GM18520 (cell line): ENCODE results near the gene LMAN2L.

Source experiments
- ATAC-seq: cut with Tn5 transposase; IDR thresholded peaks from one replicate; pipeline ENCODE4 v1.9.1; 2021; ENCODE audit not compliant: unreplicated experiment

Gene LMAN2L

DNA sequence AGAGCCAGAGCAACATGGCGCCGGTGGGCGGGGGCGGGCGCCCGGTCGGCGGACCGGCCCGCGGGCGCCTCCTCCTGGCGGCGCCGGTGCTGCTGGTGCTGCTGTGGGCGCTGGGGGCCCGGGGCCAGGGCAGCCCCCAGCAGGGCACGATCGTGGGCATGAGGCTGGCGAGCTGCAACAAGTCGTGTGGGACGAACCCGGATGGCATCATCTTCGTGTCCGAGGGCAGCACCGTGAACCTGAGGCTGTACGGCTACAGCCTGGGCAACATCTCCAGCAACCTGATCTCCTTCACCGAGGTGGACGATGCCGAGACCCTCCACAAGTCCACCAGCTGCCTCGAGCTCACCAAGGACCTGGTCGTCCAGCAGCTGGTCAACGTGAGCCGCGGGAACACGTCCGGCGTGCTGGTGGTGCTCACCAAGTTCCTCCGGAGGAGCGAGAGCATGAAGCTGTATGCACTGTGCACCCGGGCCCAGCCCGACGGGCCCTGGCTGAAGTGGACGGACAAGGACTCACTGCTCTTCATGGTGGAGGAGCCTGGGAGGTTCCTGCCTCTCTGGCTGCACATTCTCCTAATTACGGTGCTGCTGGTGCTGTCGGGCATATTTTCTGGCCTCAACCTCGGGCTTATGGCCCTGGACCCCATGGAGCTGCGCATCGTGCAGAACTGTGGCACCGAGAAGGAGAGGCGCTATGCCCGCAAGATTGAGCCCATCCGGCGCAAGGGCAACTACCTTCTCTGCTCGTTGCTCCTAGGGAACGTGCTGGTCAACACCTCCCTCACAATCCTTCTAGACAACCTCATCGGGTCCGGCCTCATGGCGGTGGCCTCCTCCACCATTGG, 21.3 kb upstream of the LMAN2L start:
- ATAC-seq, result no peak

DNA sequence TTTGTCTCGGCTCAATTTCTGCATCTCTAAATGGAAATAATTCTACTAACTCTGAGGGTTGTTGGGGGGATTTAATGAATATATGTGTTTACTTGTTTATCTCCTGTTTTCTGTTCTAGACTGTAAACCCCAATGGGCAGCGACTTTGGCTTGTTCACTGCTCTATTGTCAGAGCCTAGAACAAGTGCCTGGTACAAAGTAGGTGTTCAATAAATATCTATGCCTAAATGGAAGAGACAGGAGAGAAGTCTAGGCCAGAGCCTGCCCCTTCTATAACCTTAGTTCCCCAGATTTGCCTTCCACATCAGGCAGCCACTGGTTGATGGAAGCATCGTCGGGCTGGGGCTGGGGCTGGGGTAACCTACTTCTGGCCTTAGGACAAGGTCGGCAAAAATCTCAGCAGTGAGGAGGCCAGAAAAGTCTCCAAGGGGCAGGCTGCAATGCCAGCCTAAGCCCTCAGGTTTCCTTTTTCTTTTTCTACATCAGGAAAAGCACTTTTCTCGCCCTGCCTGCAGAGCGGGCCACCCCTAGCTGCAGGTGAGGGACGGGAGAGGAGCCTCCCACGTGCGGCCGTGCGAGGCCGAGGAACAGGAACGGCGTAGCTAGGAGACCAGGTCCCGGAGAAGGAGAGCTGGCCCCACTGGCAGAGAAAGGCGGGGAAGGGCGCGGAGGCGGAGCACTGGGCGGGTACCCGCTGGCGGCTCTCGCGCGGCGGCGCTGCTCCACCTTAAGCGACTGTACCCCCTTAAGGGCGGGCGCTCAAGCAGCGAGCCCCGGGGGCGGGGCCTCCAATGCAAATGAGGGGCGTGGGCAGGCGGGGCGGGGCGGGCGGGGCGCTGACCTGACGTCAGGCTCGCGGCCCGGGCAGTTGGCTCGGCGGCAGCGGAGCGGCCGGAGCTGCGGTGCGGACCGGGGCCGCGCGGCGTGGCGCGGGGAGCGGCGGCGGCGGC, 20.4 kb upstream of the LMAN2L start, which contains the start of gene CNNM4:
Gene CNNM4, plus strand, starts transcription at position 867 of the 950 bp plus-strand sequence. CDS start 98 bp downstream, outside the sequence.
- peak; percentile 77 for ATAC-seq

DNA sequence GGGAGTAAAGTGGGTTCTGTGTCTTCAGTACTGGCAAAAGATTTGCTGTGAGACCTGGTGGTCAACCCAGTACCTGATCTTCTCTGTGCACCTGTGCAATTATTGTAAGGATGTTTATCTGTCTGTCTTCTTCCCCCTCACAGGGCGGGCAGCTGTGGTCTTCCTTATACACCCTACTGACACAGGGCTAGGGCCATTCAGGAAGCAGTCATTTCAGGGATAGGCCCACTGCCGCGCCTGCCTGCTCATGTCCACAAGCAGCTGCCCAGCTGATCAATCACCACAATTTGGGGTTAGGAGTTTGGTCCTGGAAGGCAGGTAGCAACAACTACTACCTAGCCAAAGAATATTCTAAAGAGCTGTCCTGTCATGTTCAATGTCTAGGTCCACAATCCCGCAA, 19.7 kb upstream of the LMAN2L start:
- ATAC-seq, result no peak

DNA sequence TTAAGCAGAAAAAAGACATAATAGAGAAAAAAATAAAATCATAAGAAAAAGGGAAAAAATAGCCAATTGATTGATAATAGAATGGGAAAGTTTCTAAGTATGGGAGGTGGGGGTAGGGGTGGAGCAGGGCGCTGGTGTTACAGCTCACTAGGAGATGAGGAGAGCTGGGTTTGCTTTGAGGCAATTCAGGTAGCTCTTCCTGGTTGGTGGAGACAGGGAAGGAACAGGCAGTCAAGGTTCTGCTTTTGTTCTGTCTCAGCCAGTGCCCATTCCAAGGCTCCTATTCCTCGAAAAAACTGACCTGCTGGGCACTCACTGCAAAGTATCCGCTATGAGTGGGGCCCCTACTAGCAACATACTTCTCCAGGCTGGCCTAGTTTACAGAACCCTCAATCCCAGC, 19.1 kb upstream of the LMAN2L start:
- no peak for ATAC-seq

DNA sequence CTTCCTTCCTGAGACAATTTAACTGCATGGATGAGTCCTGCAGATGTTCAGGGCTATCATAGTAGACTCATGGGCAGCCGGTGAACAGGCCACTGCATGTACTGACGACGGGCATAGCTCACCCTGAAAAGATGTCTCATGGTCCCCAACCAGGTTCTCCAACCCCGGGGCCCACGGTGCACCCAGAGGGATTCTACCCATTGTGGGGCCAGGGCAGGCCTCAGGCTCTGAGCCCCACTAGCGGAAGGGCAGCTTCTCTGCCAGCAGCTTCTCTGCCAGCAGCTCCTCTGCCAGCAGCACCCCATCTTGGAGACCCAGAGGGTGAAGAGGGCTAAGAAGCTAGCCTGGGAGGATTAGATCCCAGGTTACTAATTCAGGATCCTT, 17.6 kb upstream of the LMAN2L start:
- no peak for ATAC-seq

DNA sequence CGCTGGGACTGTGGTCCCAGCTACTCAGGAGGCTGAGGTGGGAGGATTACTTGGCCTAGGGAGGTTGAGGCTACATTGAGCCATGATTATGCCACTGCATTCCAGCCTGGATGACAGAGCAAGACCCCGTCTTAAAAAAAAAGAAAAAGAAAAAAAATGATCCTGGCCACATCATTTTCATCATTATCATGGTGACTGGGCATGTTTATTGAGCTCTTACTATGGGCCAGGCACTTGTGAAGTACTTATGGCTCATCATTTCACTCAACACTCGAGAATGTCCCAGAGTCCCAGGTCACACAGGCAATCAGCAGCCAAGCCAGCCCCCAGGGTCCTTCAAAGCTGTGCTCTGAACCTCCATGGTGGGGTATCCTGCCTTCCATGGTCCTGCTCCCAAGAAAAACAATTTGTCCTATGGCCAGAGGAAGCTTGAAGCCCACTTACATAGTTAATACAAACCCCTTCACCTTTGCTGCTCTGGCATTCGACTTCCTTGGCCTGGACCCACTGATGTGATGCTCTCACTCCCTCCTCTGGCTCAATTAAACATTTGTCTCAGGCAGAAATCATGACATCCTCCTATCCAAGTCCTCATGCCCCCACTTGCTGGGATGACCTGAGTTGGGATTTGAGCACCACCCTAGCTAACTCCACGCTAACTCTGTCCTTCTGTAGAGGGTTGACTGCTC, 17.1 kb upstream of the LMAN2L start:
- no peak for ATAC-seq

DNA sequence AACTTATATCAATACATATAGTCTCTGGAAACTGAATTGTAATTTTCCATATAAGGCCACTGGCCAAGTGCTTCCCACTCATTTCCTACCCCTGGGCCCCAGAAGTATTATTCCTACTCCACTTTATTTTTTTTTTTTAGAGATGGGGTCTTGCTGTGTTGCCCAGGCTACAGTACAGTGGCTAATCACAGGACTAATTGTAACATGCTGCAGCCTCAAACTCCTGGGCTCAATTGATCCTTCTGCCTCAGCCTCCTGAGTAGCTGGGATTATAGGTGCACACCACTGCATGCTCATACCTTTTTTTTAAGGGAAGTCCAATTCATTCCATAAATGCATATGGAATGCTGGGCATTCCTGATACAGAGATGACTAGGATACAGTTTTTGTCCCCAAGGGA, 14.5 kb upstream of the LMAN2L start:
- no peak for ATAC-seq

DNA sequence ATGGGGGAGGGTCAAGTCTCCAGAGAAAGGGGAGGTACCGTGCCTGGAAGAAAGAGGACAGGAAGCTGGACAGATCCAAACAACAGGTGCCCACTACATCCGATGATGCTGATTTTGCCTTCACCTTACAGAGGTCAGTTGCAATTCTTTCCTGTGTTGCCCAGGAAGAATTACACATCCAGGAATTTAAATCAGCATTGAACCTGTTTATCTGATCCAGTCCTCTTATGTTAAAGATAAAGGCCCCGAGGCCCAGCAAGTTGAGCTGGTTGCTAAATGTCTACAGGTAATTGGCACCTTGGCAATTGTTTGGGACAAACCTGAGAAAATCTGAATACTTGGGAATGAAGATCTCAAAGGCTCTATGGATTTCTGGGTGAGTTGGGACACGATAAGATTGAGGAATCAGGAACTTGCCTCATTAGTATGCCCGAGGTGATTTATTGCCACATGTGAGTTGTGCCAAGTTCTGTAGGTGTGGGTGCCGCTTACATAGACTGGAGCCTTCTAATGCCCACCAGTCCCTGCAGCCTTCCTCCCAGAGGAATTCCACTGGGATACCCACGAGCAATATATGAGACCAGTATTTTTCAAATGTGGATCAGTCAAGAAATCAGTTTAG, 13.9 kb upstream of the LMAN2L start:
- no peak for ATAC-seq

DNA sequence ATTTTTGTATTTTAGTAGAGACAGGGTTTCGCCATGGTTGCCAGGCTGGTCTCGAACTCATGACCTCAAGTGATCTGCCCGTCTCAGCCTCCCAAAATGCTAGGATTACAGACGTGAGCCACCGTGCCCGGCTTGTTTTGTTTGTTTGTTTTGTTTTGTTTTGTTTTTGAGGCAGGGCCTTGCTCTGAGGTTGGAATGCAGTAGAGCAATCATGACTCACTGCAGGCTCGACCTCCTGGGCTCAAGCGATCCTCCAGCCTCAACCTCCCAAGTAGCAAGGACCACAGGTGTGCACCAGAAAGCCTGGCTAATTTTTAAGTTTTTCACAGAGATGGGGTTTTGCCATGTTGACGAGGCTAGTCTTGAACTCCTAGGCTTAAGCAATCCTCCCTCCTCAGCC, 11.9 kb upstream of the LMAN2L start:
- ATAC-seq, result no peak

DNA sequence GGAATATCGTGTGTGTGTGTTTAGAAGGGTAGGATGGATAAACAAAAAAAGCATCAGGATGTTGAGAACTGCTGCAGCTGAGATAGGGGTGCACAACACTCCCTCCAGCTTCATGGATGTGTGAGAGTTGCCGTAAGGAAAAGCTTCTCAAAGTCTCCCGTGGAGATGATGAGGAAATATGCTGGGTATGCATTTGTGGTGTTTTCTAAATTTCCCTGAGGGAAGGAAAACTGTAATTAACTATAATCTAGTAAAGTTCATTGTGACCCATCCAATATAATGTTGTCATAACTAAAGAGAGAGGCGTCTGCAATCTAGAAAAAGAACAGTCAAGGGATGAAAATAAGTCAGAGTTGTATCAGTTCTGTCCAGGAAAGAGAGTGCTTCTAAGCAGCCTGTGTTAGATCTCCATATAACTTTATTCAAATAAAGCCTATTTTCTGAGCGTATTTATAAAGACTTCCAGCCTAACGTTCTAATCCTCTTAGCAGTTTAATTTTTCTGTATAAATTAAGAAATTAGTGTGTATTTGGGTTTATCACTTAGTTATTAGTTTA, 7.3 kb upstream of the LMAN2L start:
- ATAC-seq, result no peak

DNA sequence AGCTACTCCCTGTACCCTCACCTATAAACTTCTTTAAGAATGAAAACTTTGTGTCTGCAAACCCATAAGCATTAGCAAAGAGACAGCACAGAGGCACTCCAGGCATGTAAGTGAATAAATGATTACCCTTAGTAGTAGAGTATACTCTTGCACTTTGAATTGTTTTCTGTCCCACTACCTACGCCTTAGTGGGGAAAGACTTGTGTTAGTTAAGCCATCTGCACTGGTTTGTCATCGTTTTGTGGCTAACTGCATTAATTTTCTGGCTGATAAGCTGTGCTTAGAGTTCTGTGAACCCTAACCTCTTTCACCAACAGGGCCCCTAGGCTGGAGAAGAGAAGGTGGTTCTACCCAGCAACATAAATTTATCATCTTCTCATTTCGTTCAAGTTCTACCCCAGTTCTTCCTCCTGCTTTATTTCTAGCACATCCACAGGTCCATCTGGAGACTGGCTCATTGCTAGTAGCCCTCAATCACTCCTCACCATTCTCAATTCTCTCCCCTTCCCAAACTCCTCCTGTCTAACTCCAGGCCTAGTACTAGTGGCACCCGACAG, 710 bp downstream of the LMAN2L start:
- no peak for ATAC-seq

DNA sequence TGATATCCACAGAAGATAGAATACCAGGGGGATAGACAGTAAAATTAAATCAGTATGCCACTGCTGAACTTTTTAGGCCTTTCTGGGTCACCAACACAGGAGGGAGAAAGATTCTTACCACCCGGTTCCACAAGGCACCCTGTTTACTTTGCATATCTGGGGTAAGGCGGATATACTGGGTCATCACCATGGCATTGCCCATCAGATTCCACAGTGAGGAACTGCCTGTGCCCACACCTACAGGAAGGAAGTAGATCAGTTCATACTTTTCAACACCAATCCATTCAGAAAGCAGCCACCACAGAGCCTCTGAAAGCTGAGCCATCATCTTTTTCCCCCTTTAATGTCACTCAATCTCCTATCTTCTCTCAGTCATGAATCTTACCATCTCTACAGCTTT, 2.0 kb downstream of the LMAN2L start:
- ATAC-seq, result no peak

DNA sequence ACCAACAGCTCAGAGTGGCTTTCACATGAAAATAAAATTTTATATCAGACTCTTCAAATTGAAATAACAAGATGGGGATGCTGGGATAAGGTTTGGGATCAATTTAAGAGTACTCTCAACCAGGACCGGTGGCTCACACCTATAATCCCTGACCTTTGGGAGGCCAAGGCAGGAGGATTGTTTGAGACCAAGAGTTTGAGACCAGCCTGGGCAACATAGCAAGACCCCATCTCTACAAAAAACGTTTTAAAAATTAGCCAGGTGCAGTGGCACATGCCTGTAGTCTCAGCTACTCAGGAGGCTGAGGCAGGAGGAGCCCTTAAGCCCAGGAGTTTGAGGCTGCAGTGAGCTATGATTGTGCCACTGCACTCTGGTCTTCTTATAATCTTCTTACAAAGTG, 2.6 kb downstream of the LMAN2L start:
- ATAC-seq, result no peak

DNA sequence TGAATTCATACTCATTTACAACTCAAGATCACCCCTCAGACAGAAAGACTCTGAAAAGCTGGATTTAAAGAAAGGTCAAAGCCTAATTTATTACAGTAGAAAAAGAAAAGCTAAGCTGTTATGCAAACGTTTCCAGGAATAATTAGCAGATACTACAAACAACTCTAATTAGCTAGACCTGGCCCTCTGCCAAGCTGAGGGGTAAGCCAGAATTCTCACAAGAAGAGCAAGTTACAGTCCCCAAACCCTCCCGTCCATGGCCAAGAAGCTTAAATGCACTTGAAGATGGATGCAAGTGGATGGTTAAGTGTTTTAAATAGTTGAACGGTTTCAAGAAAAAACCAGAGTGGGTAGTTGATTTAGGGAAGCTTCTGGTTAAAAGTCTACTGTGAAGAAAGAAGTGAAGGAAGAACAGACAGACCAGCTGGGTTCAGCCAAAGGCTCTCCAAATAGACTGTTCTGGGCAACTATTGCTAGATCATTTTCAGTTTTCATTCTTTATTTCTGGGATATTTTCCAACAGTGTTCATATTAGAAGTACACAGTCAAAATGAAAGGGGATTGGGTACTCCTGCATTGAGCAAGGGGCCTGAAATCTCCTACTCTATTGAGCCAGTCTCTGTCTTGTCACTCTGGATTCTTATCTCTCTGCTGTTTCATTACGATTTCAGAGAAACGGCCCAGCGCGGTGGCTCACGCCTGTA, 4.8 kb downstream of the LMAN2L start:
- no peak for ATAC-seq

DNA sequence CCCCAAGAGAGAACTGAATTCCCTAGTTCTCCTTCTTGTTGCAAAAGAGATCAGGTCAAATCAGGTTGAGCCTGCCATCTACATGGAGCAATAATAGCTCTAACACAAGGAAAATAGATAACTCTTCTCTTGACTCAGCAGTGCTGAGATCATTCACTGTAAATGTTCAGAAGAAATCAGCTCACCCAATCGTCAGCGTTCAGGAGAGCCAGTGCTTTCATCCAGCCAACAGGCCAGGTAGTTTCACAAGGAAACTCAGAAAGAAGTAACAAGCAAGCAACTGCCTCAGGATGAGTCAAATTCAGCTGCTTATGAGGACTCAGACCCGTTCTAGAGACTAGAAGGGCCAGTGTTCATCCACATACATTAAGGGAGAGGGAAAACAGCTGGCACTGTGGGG, 5.9 kb downstream of the LMAN2L start:
- no peak for ATAC-seq

DNA sequence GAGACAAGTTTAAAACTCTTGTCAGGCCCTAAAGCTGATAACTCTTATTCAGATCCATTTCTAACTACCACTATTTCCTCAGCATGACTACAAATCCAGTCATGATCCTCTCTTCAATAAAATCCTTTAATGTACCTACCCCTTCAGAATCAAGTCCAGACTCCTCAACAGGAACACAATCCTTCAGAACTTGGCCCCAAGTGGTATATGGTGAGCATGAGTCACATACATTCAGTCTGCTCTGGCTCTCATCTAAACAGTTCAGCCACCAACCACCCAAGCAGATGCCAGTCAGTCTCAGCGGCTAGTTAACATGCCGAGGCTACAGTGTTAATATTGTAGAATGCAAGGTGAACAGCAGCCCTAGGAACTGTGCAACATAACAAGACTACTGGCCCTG, 9.7 kb downstream of the LMAN2L start:
- ATAC-seq, result no peak

DNA sequence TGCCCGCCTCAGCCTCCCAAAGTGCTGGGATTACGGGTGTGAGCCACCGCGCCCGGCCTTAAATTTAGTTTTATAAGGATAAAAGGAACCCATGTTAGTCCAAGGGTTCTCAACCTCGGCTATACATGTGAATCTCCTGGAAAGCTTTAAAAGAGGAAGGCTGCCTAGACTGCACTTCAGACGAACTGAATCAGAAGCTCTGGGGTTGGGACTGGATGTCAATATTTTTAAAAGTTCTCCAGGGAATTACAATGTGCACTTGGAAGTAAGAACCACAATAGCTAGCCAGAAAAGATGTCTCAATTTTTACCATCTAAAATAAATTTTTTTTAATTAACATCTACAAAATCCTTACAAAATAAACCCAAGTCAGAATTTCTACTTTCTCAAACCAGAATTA, 10.1 kb downstream of the LMAN2L start:
- no peak for ATAC-seq

DNA sequence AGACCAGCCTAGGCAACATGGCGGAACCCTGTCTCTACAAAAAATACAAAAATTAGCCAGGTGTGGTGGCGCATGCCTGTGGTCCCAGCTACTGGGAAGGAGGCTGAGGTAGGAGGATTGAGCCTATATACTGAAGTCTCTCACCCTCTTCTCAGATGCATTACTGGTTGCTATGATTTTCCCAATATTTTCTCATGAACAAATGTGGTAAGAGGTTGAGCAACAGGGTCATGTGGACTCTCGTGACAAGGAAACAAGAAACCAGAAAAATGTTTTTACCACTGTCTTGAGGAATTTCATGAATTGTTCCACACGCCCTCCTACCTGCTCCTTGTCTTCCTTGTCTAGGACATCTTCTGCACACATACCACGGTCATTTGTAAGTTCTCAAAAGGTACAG, 12.4 kb downstream of the LMAN2L start:
- ATAC-seq, result no peak

DNA sequence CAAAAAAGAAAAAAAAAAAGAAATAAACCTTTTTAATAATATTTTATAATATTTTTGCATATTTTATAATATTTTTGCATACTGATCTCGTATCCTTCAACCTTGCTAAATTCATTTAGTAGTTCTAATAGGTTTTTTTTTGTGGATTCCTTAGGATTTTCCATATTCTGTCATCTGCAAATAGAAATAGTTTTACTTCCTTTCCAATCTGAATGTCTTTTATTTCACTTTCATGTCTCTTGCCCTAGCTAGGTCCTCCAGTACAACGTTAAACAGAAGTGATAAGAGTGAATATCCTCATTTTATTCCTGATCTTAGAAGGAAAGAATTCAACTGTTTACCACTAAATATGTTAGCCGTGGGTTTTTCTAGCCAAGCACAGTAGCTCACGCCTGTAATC, 13.7 kb downstream of the LMAN2L start:
- ATAC-seq, result no peak

DNA sequence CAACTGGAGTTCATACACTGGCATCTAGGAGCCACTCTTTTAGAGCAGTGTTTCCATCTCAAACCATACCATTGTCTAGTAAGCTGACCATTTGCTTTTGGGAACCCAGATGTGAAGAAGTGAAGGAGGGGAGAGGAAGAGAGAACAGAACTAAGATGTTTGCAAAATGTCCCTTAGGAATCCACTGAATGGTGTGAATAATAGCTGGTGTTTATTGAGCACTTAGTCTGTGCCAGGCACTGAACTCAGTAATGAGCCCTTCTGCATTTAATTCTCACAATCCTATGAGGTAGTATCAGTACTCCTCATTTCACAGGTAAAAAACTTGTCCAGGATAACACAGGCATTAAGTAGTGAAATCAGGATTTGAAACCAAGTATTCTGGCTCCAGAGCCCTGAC, 23.5 kb downstream of the LMAN2L start:
- no peak for ATAC-seq
